ENCODE data around the gene PRXL2B.
A peak's percentile ranks its signal among the peaks of the same experiment; 100 is the strongest.

PRXL2B gene

GRCh38 chr1:2639607-2640521 lies 53.3 kb downstream of the PRXL2B start:
- no peaks in the 10 kb centered on the region for H3K36me3 Mint-ChIP-seq (ENCODE audit: low read depth)
- H3K27ac Mint-ChIP-seq, result no peak overlapping the region
- no peak for TF ChIP-seq CTCF (IDR thresholded peaks at IDR 0.05; ENCODE audit: unreplicated experiment in 3 of 3)
- peaks cover 6% of the 10 kb centered on the region for H3K9me3 Mint-ChIP-seq
- H3K27me3 Mint-ChIP-seq (ENCODE audit: low read depth), result peaks cover 28% of the 10 kb centered on the region
- peaks cover 5% of the 10 kb centered on the region for H3K4me1 Mint-ChIP-seq
- H3K4me3 Mint-ChIP-seq, result peak overlapping the region; percentile 46 to 61 (median 51)

GRCh38 chr1:2640626-2641025 lies 54.0 kb downstream of the PRXL2B start:
- peak overlapping the region in 2 of 3 experiments; percentile 28 to 35 for H3K4me3 Mint-ChIP-seq
- no peak for TF ChIP-seq CTCF (IDR thresholded peaks at IDR 0.05; ENCODE audit: unreplicated experiment in 3 of 3)
- H3K36me3 Mint-ChIP-seq (ENCODE audit: low read depth), result no peaks in the 10 kb centered on the region
- no peak overlapping the region for H3K27ac Mint-ChIP-seq
- H3K27me3 Mint-ChIP-seq (ENCODE audit: low read depth), result peaks cover 28% of the 10 kb centered on the region
- H3K4me1 Mint-ChIP-seq, result peaks cover 5% of the 10 kb centered on the region
- H3K9me3 Mint-ChIP-seq, result peaks cover 8% of the 10 kb centered on the region

Data from nephron (organoid).